Gastrocnemius medialis (tissue), 4 donors: Measurements from ENCODE around the gene KCNQ1.

Source experiments
- POLR2A ChIP-seq, 2 donors: fragments of 450-650 bp; IDR thresholded peaks; one replicate each; pipeline ENCODE4 v1.6.1; 2017; ENCODE audit warnings: antibody characterized with exemption in 2 of 2, mild to moderate bottlenecking in 2 of 2, moderate library complexity in 2 of 2
- TF ChIP-seq, protein P1 (sequence below), 5 experiments: fragments of 450-650 bp in 3 of 5; fragments of 200-600 bp in 2 of 5; sonication (generic) in 2 of 5; IDR thresholded peaks in 4 of 5; conservative IDR thresholded peaks in 1 of 5; 1 replicate in 4 of 5; 2 replicates in 1 of 5; pipeline ENCODE4 v1.5.1; 2016 to 2019; ENCODE audit warnings: antibody characterized with exemption in 5 of 5, mild to moderate bottlenecking in 3 of 5, moderate library complexity in 3 of 5

DNA sequence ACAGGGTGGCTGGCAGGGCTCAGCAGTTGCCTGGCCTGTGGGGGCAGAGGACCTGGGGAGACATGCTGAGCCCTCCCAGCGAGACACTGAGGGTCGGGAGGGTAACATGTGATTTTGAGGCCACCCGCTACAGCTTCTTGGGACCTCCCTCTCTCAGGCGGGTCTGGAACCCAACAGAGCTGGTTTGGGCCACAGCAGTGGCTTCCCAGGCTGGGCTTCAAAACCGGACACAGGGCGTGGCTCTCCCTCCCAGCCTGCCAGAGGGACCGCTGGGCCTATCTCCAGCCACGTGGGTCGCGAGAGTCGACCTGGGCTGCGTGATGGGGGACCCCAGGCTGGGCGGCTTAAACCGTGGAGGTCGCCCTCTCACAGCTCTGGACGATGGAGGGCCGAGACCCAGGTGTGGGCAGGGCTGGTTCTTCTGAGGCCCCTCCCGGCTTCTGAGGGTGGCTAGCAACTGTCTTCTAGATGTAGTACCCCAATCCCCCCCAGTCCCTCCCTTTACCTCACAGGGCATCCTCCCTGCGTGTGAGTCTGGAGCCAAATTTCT lies 91.7 kb downstream of the KCNQ1 start:
- TF ChIP-seq, protein P1, sequence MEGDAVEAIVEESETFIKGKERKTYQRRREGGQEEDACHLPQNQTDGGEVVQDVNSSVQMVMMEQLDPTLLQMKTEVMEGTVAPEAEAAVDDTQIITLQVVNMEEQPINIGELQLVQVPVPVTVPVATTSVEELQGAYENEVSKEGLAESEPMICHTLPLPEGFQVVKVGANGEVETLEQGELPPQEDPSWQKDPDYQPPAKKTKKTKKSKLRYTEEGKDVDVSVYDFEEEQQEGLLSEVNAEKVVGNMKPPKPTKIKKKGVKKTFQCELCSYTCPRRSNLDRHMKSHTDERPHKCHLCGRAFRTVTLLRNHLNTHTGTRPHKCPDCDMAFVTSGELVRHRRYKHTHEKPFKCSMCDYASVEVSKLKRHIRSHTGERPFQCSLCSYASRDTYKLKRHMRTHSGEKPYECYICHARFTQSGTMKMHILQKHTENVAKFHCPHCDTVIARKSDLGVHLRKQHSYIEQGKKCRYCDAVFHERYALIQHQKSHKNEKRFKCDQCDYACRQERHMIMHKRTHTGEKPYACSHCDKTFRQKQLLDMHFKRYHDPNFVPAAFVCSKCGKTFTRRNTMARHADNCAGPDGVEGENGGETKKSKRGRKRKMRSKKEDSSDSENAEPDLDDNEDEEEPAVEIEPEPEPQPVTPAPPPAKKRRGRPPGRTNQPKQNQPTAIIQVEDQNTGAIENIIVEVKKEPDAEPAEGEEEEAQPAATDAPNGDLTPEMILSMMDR (IDR thresholded peaks at IDR 0.05 in 4 of 5, conservative IDR thresholded peaks at IDR 0.05 in 1 of 5), result no peak
- no peak for TF ChIP-seq POLR2A (IDR thresholded peaks at IDR 0.05)
